Large intestine (tissue), 3 donors: ENCODE results near the gene SORCS2. TPM values are rescaled to one million over a fixed set of nuclear protein-coding genes. Genes with fewer than 3 reads are reported as not detected.

ENCODE experiments used
- DNase-seq, 2 donors: peaks; one replicate each; pipeline versions ENCODE4 v3.0.0 to v3.0.0-alpha.2; 2013
- H3K27ac ChIP-seq: one replicate; pipeline ENCODE4 v1.5.1; 2013; ENCODE audit warnings: low read length
- H3K27me3 ChIP-seq: 2 replicates; pipeline ENCODE4 v1.6.1; 2013; ENCODE audit warnings: low read length; ENCODE audit not compliant: control insufficient read depth, insufficient read depth
- H3K36me3 ChIP-seq: 2 replicates; pipeline ENCODE4 v1.6.1; 2013; ENCODE audit warnings: low read length; ENCODE audit not compliant: control insufficient read depth, insufficient read depth
- H3K4me1 ChIP-seq: one replicate; pipeline ENCODE4 v1.6.1; 2013; ENCODE audit warnings: low read length; ENCODE audit not compliant: control insufficient read depth, insufficient read depth
- H3K4me3 ChIP-seq: one replicate; pipeline ENCODE4 v1.5.1; 2013; ENCODE audit warnings: low read length
- H3K9me3 ChIP-seq: one replicate; pipeline ENCODE4 v1.6.1; 2013; ENCODE audit warnings: mild to moderate bottlenecking, low read depth, low read length, moderate library complexity; ENCODE audit not compliant: control insufficient read depth
- WGBS: methylation state at CpG from one replicate; pipeline ENCODE4 v1.1.5; 2013; ENCODE audit warnings: low lambda C conversion rate; ENCODE audit not compliant: insufficient coverage; 5-methylcytosine and 5-hydroxymethylcytosine counted together
- polyA plus RNA-seq: library from polyadenylated mRNA; unstranded; fragments of 120-200 nt; gene quantifications from one replicate; pipeline ENCODE4 v1.2.1, GENCODE V29; 2013

The SORCS2 gene
- polyA plus RNA-seq, 1 donor, result 3.6 TPM

DNA sequence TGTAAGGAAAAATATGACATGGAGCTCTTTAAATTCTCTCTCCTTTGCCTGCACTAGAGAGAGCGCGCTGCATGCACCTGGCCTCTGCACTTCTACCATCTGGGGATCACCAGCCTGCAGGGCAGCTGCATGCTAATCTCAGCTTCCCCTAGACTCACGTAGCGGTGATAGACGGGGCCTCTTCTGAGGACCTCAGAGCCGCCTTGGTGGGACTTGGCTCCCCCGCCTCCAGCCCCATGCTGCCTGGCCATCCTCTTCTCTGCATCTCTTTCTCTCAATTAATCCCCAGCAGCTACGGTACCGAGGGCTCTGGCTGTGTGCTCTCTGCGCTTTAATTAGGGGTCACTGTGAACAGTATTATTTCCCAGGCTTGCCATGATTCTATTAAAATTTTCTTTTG, 295.2 kb downstream of the SORCS2 start:
- Histone ChIP-seq H3K27me3 (peaks cover 8% of the 10 kb centered on the region), H3K4me3 (no peak overlapping the region), H3K27ac (no peak overlapping the region), H3K36me3 (no peaks in the 10 kb centered on the region), H3K9me3 (no peaks in the 10 kb centered on the region), H3K4me1 (no peaks in the 10 kb centered on the region)
- no peak for DNase-seq
- no CpG with 5 or more reads among the region's 10 CpGs for WGBS

DNA sequence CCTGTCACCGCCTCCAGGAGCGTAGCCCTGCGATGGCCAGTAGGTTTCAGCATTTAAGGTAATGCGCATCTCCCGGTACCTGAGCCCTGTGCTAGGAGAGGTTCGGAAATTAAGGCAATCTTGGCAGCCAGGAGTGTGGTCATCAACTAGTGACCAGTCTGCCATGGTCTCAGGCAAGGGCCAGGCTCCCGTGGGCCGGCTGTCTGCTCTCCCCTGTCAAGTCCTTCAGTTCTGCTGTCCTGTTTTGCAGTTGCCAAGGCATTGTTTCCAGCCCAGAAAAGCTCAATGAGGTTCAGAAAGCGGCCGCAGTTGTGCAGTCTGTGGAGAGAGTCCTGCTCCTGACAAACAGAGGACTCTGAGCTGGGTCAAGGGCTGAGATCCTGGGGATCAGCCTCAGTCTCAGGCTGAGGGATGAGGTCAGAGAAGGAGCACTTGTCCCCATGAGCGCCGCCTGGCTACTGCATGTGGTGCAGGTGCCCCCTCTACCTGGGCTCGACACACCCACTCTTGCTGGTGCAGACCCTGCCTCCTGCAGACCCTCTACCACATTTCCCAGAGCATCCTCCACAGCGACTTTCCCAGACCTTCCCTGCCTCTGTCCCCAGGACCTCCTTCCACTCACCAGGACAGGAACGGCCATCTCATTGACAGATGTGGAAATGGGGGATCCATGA, 295.8 kb downstream of the SORCS2 start:
- Histone ChIP-seq H3K27ac (no peak overlapping the region), H3K4me3 (no peak overlapping the region), H3K27me3 (peaks cover 8% of the 10 kb centered on the region), H3K36me3 (no peaks in the 10 kb centered on the region), H3K9me3 (no peaks in the 10 kb centered on the region), H3K4me1 (no peaks in the 10 kb centered on the region)
- WGBS, result no CpG with 5 or more reads among the region's 15 CpGs
- DNase-seq, result no peak

DNA sequence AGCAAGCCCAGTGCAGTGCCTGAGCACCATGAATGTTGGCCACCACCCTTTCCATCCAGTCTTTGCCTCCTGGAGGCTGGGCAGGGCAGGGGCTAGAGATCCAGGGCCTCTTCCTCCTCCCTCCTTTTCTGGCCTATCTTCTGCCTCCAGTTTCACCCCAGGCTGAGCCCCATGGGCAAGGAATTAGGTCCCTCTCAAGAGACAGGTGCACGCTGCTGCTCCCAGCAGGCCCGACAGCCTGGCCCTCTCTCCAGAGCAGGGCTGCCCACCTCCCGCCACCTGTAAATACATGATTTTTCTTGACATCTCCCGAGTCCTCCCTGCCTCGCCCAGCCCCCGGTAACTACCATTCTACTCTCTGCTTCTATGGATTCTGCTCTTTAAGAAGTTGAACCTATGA, 299.6 kb downstream of the SORCS2 start:
- no peaks in the 10 kb centered on the region for H3K4me1 ChIP-seq
- no peak overlapping the region for H3K4me3 ChIP-seq
- H3K36me3 ChIP-seq, result no peaks in the 10 kb centered on the region
- DNase-seq, result no peak
- H3K27me3 ChIP-seq, result peaks cover 8% of the 10 kb centered on the region
- no peaks in the 10 kb centered on the region for H3K9me3 ChIP-seq
- H3K27ac ChIP-seq, result no peak overlapping the region
- no CpG with 5 or more reads among the region's 6 CpGs for WGBS

DNA sequence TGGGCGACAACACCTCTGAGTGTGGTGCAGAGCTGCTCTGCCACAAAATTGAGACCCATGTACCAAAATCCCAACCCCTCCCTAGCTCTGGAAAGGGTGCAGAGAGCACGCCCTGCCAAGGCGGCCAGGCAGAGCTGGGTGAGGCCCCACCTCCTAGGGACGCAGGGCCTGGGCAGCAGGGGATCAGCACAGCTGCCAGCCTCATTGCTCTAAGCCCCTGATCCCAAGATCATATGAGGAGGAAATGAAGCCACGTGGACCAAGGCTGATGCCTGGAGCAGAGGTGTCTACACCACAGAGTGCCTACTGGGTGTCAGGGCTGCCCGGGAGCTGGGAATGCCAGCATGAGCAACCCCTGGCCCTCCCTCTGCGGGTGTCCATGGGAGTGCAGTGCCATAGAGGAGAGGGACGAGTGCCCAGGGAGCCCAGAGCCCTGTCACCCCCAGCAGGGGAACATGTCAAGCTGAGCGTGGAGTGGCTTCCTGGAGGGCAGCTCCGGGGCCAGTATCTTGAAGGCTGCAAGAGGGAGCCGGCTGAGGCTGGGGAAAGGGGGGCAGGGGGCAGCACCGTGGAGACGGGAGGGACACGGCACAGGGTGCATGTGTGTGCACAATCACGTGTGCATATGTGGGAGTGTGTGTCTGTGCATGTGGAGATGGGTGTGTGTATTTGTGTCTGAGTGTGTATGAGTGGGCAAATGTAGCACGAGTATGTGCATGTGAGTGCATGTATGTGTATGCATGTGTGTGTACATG, 306.3 kb downstream of the SORCS2 start:
- H3K9me3 ChIP-seq, result no peaks in the 10 kb centered on the region
- no peaks in the 10 kb centered on the region for H3K27me3 ChIP-seq
- no peaks in the 10 kb centered on the region for H3K4me1 ChIP-seq
- no peak overlapping the region for H3K4me3 ChIP-seq
- H3K27ac ChIP-seq, result no peak overlapping the region
- WGBS, result no CpG with 5 or more reads among the region's 16 CpGs
- H3K36me3 ChIP-seq, result no peaks in the 10 kb centered on the region
- DNase-seq, result no peak

DNA sequence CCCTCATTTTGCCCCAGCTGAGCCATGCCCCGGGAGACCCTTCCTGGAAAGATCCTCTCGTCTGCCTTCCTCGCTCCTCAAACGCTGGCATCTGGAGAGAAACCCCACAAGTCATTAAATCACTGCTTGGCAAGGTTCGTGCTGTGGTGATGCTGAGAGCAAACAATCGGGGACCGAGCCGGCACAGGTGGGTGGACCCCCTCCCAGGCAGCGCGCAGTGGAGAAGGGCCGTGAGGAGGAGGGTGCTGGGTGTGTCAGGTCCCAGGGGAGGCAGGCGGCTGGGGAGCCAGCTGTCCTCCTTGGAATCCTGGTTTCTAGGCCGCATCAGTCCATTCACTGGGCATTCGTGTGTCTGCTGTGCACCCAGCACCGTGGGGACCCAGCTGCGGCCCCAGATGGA, 307.3 kb downstream of the SORCS2 start:
- H3K36me3 ChIP-seq, result no peaks in the 10 kb centered on the region
- no peak overlapping the region for H3K27ac ChIP-seq
- no peak overlapping the region for H3K4me3 ChIP-seq
- H3K27me3 ChIP-seq, result no peaks in the 10 kb centered on the region
- no peaks in the 10 kb centered on the region for H3K9me3 ChIP-seq
- no peak for DNase-seq
- WGBS, result no CpG with 5 or more reads among the region's 16 CpGs
- no peaks in the 10 kb centered on the region for H3K4me1 ChIP-seq

DNA sequence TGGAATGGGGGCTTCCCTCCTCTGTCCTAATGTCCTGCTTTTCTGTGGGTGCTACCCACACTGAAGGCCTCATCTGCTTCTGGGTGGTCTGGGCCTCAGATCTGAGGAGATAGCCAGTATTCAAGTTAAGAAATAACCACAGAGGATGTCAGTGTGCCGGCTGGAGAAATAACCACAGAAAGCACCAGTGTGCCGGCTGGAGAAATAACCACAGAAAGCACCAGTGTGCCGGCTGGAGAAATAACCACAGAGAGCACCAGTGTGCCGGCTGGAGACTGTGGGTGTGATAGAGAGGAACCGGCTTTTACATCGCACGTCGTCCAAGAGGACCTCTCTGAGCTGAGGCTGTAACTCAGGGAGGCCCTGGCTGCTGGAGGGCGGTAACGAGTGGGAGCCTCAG, 308.1 kb downstream of the SORCS2 start:
- no peak for DNase-seq
- Histone ChIP-seq H3K9me3 (no peaks in the 10 kb centered on the region), H3K27ac (no peak overlapping the region), H3K4me3 (no peak overlapping the region), H3K27me3 (no peaks in the 10 kb centered on the region), H3K36me3 (no peaks in the 10 kb centered on the region), H3K4me1 (no peaks in the 10 kb centered on the region)
- WGBS, result no CpG with 5 or more reads among the region's 10 CpGs

DNA sequence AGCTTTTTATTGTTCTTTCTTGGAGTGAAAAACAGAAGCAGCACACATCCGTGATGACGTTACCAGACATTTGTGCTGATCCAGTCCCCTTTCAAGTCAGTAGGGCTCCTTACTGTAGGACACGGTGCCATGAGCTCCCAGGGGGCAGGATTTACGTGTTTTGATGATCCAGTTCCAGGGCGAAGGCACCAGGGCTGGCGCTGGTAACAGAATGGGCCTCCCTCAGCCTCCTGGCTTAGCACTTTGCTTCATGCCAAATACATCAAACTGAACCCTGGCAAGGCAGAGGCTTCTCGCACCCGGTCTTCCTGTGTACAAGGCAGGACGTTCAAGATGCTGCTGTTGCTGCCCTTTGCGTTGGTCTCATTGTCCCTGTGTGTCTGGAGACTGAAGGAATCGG, 309.0 kb downstream of the SORCS2 start:
- Histone ChIP-seq H3K4me3 (no peak overlapping the region), H3K36me3 (no peaks in the 10 kb centered on the region), H3K27me3 (no peaks in the 10 kb centered on the region), H3K4me1 (no peaks in the 10 kb centered on the region), H3K9me3 (no peaks in the 10 kb centered on the region), H3K27ac (no peak overlapping the region)
- no CpG with 5 or more reads among the region's 11 CpGs for WGBS
- no peak for DNase-seq

DNA sequence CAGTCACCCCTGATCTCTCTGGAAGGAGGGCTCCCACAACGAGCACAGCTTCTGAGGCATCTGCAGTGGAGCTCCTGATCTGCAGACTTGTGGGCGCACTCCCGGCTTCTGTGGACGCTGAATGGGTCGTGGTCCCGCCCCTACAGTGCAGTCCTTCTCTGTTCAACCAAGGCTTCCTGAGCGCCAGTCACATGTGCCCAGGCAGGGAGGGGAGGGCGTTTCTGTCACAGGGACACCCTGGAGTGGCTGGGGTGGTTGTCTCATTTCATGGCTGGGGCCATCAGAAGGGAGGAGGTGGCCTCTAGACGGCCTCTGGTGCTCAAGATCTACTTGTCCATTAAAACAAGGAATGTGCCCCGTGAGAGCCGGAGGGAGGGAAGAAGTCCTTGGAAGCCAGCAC, 309.5 kb downstream of the SORCS2 start:
- H3K27ac ChIP-seq, result no peak overlapping the region
- H3K27me3 ChIP-seq, result no peaks in the 10 kb centered on the region
- no peaks in the 10 kb centered on the region for H3K9me3 ChIP-seq
- H3K36me3 ChIP-seq, result no peaks in the 10 kb centered on the region
- no peak overlapping the region for H3K4me3 ChIP-seq
- DNase-seq, result no peak
- WGBS, result no CpG with 5 or more reads among the region's 11 CpGs
- H3K4me1 ChIP-seq, result no peaks in the 10 kb centered on the region

DNA sequence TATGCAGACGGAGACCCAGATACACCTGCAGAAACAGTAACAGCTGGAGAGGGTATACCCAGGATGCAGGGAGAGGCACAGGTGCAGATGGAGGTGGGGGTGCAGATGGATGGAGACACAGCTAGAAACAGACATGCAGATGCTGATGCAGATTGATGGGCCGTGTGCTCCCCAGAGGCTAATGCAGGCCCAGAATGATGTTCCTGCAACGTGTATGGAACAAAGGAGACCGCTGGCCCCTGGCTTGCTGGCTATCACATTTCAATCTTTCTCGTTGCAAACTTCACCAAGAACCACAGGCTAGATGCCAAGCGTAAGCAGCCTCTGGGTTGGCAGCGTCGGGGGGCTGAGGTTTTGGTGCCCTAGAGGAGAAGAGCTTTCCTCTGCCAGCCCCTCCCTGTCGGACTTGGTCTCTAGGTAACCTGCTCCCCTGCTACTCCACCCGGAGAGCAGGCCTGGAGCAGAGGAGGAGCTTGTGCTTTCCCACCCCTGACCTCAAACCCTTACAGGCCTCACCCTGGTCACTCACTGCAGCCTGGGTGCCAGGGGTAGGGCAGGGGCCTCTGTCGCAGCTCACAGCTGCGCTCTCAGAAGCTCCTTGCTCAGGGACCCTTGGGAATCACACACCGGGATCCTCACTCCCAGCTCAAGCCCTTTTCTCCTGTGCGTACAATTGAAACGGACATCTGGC, 311.4 kb downstream of the SORCS2 start:
- DNase-seq, result no peak
- Histone ChIP-seq H3K4me3 (no peak overlapping the region), H3K4me1 (no peaks in the 10 kb centered on the region), H3K9me3 (no peaks in the 10 kb centered on the region), H3K27ac (no peak overlapping the region), H3K27me3 (no peaks in the 10 kb centered on the region), H3K36me3 (no peaks in the 10 kb centered on the region)
- WGBS, result no CpG with 5 or more reads among the region's 15 CpGs

DNA sequence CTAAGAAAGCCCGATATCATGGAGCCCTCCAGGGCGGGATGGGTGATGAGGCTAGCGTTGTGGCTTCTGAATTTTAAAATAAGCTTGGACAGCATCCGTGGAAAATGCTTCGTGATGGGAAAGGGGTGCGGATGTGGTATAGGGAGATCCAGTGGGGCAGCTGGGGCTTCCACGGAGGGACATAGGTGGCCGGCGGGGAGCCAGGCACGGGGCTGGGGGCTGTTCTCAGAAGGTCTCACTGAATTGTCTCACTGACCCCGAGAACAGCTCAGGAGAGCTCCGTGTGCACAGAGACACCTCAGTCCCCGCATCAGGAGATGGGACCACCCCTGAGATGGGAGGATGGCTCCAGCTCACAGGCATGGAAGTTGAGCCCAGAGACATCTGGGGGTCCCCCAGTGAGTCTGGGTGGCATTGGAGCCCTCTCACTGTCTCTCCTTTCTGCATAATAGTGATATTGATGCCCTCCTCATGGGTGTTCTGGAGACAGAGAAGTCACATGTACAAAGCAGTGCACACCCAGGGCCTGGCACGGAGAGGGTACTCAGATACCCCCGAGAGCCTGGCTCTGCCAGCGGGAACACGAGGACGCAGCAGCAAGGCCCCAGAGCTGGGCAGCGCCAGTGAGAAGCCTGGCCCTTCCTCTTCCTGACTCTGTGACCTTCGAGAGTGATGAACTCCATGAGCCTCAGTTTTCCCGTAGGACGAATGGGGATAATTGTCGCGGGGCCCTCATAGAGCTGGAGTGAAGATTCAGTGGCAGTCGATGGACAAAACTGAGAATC, 313.0 kb downstream of the SORCS2 start:
- no CpG with 5 or more reads among the region's 25 CpGs for WGBS
- Histone ChIP-seq H3K4me1 (no peaks in the 10 kb centered on the region), H3K9me3 (no peaks in the 10 kb centered on the region), H3K27ac (no peak overlapping the region), H3K4me3 (no peak overlapping the region), H3K27me3 (peaks cover 7% of the 10 kb centered on the region), H3K36me3 (no peaks in the 10 kb centered on the region)
- DNase-seq, result no peak
